ENCODE data around the gene PXN. TPM values are rescaled to one million over a fixed set of nuclear protein-coding genes. Genes with fewer than 3 reads are reported as not detected.

Gene PXN
- total and polyA plus RNA-seq, 10 of the 15 experiments (the other 5 are each of a cell fraction or from before 2014, with no cell fraction given), result 1.0 to 32.0 (median 11.5) TPM

- TF ChIP-seq, protein P1, sequence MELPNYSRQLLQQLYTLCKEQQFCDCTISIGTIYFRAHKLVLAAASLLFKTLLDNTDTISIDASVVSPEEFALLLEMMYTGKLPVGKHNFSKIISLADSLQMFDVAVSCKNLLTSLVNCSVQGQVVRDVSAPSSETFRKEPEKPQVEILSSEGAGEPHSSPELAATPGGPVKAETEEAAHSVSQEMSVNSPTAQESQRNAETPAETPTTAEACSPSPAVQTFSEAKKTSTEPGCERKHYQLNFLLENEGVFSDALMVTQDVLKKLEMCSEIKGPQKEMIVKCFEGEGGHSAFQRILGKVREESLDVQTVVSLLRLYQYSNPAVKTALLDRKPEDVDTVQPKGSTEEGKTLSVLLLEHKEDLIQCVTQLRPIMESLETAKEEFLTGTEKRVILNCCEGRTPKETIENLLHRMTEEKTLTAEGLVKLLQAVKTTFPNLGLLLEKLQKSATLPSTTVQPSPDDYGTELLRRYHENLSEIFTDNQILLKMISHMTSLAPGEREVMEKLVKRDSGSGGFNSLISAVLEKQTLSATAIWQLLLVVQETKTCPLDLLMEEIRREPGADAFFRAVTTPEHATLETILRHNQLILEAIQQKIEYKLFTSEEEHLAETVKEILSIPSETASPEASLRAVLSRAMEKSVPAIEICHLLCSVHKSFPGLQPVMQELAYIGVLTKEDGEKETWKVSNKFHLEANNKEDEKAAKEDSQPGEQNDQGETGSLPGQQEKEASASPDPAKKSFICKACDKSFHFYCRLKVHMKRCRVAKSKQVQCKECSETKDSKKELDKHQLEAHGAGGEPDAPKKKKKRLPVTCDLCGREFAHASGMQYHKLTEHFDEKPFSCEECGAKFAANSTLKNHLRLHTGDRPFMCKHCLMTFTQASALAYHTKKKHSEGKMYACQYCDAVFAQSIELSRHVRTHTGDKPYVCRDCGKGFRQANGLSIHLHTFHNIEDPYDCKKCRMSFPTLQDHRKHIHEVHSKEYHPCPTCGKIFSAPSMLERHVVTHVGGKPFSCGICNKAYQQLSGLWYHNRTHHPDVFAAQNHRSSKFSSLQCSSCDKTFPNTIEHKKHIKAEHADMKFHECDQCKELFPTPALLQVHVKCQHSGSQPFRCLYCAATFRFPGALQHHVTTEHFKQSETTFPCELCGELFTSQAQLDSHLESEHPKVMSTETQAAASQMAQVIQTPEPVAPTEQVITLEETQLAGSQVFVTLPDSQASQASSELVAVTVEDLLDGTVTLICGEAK (IDR thresholded peaks at IDR 0.05; ENCODE audit: borderline replicate concordance), result no peak
- TF ChIP-seq NFIC (IDR thresholded peaks at IDR 0.05; ENCODE audit: low read depth, low read length) (no peak), SPI1 (IDR thresholded peaks at IDR 0.05; ENCODE audit: borderline replicate concordance, insufficient read depth, low read depth, low read length) (no peak), MTA2 (IDR thresholded peaks at IDR 0.05; ENCODE audit: low read depth) (no peak), KDM1A (IDR thresholded peaks at IDR 0.05; ENCODE audit: borderline replicate concordance) (no peak), CTCF (IDR thresholded peaks at IDR 0.05 in 2 of 3, conservative IDR thresholded peaks at IDR 0.05 in 1 of 3; ENCODE audit: control insufficient read depth in 2 of 3, extremely low read depth in 1 of 3, insufficient read depth in 1 of 3, low read depth in 3 of 3, low read length in 3 of 3) (no peak)
Observed at GRCh38 chr12:120218680-120219606, 46.6 kb downstream of the PXN start (continued).
